ENCODE data around the gene CLHC1.

DNA sequence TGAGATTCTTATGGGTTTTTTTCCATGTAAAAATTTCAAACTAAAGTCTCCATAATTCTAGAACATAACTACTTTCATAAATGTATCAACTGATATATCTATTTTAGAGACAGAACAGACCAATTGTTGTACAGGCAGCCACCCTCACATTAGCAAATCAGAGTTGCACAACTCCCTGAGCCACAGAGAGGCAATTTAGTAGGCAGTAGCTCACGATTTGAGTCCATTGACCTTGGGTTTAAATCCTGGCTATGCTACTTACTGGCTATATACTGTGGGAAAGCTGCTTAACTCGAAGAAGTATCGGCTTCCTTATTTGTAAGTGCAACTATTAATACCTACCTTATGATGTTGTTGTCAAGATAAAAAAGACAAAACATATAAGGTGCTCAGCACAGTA, 20.7 kb upstream of the CLHC1 start:
- TF ChIP-seq, protein P1, sequence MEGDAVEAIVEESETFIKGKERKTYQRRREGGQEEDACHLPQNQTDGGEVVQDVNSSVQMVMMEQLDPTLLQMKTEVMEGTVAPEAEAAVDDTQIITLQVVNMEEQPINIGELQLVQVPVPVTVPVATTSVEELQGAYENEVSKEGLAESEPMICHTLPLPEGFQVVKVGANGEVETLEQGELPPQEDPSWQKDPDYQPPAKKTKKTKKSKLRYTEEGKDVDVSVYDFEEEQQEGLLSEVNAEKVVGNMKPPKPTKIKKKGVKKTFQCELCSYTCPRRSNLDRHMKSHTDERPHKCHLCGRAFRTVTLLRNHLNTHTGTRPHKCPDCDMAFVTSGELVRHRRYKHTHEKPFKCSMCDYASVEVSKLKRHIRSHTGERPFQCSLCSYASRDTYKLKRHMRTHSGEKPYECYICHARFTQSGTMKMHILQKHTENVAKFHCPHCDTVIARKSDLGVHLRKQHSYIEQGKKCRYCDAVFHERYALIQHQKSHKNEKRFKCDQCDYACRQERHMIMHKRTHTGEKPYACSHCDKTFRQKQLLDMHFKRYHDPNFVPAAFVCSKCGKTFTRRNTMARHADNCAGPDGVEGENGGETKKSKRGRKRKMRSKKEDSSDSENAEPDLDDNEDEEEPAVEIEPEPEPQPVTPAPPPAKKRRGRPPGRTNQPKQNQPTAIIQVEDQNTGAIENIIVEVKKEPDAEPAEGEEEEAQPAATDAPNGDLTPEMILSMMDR (IDR thresholded peaks at IDR 0.05) = no peak
- TF ChIP-seq POLR2A (IDR thresholded peaks at IDR 0.05; ENCODE audit: low read depth) = no peak
- TF ChIP-seq POLR2AphosphoS5 (IDR thresholded peaks at IDR 0.05) = no peak
